AG04449 (cell line): ENCODE measurements around the gene PPP1R7.

ENCODE experiments used
- CTCF ChIA-PET: fragments of 350-600 bp; formaldehyde crosslinking; extraction: SDS; loops from one replicate; lab custom pipeline; 2021; ENCODE audit warnings: antibody characterized with exemption; lab: Yijun Ruan, JAX
- POLR2A ChIA-PET: fragments of 400-600, 350-600 bp; formaldehyde crosslinking; extraction: SDS; loops from one replicate; lab custom pipeline; 2020; ENCODE audit warnings: antibody characterized with exemption, inconsistent platforms; lab: Yijun Ruan, JAX
- DNase-seq: peaks from one replicate; pipeline ENCODE4 v3.0.0-alpha.2; 2010; ENCODE audit warnings: low read depth, low spot score
- H3K4me3 ChIP-seq: 2 replicates; pipeline ENCODE4 v1.5.1; 2011; ENCODE audit warnings: low read depth, mild to moderate bottlenecking, control low read depth, low read length
- CTCF ChIP-seq: IDR thresholded peaks from one replicate; pipeline ENCODE4 v1.5.1; 2011; ENCODE audit warnings: mild to moderate bottlenecking, moderate library complexity, low read length, control low read depth, inconsistent platforms; ENCODE audit not compliant: insufficient read depth; ENCODE audit errors: missing control alignments

PPP1R7 gene

GRCh38 chr2:241205086-241205485 lies 54.8 kb downstream of the PPP1R7 start:
- CTCF ChIA-PET: no interaction called here
- DNase-seq: no peak
- no peak for TF ChIP-seq CTCF
- H3K4me3 ChIP-seq: no peak overlapping the region
- POLR2A ChIA-PET: no interaction called here

- no peak for TF ChIP-seq CTCF
- ChIA-PET CTCF (no interaction called here), POLR2A (no interaction called here)
- no peak overlapping the region for H3K4me3 ChIP-seq
- DNase-seq: no peak
Measured at GRCh38 chr2:241207151-241207550, 56.9 kb downstream of the PPP1R7 start.

GRCh38 chr2:241207641-241208040 lies 57.4 kb downstream of the PPP1R7 start:
- ChIA-PET POLR2A (no interaction called here), CTCF (no interaction called here)
- DNase-seq: no peak
- no peak overlapping the region for H3K4me3 ChIP-seq
- no peak for TF ChIP-seq CTCF

- CTCF ChIA-PET: no interaction called here
- POLR2A ChIA-PET: no interaction called here
- no peak for TF ChIP-seq CTCF
- no peak overlapping the region for H3K4me3 ChIP-seq
- no peak for DNase-seq
Measured at GRCh38 chr2:241208058-241208457, 57.8 kb downstream of the PPP1R7 start.

GRCh38 chr2:241209271-241209670 lies 59.0 kb downstream of the PPP1R7 start:
- CTCF ChIA-PET: no interaction called here
- no peak overlapping the region for H3K4me3 ChIP-seq
- POLR2A ChIA-PET: no interaction called here
- no peak for TF ChIP-seq CTCF
- DNase-seq: no peak

- no peak overlapping the region for H3K4me3 ChIP-seq
- TF ChIP-seq CTCF: no peak
- ChIA-PET POLR2A (no interaction called here), CTCF (no interaction called here)
- DNase-seq: no peak
Measured at GRCh38 chr2:241211276-241211675, 61.0 kb downstream of the PPP1R7 start.
